GM19395 (cell line): ENCODE data around the gene STKLD1.
"Not testable (repeated sequence)": the region's sequence is repeated elsewhere in the genome, so short reads cannot be mapped to it uniquely, and the experiment has no call there.

ENCODE experiments used
- ATAC-seq: cut with Tn5 transposase; IDR thresholded peaks from one replicate; pipeline ENCODE4 v1.9.1; 2021; ENCODE audit warnings: mild to moderate bottlenecking, moderate library complexity; ENCODE audit not compliant: unreplicated experiment

The STKLD1 gene

GRCh38 chr9:133382507-133383141, 6.5 kb downstream of the STKLD1 start:
- ATAC-seq = no peak

DNA sequence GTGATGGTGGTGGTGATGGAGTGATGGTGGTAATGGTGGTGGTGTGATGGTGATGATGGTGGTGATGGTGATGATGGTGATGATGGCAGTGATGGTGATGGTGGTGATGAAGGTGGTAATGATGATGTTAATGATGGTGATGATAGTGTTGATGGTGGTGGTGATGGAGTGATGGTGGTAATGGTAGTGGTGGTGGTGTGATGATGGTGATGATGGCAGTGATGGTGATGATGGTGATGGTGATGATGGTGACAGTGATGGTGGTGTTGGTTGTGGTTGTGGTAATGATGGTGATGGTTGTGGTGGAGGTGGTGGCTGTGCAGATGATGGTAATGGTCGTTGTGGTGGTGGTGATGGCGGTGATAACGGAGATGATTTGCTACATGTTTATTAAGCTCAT, 7.3 kb downstream of the STKLD1 start:
- ATAC-seq = no peak

DNA sequence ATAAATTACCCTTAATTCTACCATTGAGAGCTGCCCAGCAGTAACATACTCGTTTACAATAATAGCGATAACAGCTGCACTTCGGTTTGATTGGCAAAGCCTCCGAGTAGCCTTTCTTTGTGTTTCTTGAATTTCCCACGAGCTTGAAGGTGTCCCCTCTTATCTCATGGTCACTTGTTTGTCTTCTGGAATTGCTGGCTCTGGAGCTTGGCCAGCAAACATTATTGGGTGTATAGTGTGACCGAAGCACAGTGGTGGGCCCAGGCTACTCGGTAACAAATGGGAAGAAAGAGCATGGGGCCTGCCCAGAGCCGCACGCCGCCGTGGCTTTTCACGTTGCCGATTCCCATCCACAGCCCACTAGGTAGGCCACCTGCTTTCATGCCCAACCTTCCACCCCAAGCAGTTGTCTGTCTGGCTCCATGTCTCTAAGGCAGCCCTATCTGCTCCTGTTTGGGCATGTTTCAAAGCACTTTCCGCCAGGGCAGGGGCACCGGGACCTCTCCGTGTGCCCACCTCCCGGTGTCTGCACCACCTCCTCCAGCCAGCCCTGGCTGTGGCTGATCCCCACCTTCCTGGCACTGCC, 8.7 kb downstream of the STKLD1 start:
- no peak for ATAC-seq

DNA sequence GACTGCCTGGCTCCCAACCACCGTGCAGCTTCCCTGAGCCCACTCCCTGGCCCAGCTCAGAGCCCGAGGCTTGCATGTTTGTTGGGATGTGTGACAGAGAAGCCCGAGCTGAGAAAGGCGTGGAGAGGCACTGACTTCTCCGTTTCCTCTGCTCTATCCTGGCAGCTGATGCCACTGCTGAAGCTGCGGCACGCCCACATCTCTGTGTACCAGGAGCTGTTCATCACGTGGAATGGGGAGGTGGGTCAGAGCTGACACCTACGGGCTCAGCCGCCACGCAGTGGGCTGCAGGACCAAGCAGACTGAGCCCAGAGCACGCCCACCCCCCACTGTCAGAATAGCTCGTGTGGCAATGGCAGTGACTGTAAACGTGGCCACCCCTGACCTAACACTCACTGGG, 9.3 kb downstream of the STKLD1 start:
- no peak for ATAC-seq

- no peak for ATAC-seq
Observed at GRCh38 chr9:133386338-133386737, 10.2 kb downstream of the STKLD1 start.

DNA sequence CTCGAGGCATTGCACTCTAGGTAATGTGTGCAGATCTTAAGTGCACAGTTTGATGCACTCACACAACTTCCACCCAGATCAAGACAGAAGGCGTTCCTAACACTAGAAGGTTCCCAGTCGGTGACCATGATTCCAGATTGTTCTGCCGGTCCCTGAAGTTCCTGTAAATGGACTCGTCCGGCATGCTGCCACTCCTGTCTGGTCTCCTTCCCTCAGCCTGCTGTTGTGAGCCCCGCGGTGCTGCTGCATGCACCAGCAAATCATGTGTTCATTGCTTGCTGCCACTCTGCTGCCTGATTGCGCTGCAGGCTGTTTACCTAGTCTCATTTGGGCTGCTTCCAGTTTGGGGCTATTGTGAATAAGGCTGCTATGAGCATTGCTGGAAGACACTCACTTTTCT, 11.5 kb downstream of the STKLD1 start:
- ATAC-seq = no peak

DNA sequence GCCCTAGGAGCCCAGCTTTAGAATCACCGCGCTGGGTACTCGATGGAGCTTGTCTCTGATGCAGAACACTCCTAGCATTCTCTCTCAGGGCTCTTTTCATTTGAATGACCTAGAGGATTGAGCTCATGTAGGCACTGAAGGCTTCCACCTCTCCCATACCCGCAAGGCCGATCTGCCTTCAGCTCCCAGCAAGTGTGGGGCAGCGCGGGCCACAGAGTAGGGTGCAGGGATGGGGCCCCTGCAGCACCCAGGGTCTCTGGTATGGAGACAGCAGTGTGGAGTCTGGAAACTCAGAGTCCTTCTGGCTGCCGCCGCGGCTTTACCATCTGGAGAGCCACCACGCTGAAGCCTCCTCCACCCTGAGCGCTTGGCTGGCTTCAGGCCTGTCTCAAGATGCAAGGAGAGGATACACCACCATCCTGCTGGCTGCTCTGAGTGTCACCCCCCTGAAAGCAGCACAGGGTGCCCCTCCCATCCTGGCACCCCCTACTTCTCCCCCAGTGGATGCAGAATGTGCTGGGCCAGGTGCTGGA, 12.9 kb downstream of the STKLD1 start:
- ATAC-seq = no peak

DNA sequence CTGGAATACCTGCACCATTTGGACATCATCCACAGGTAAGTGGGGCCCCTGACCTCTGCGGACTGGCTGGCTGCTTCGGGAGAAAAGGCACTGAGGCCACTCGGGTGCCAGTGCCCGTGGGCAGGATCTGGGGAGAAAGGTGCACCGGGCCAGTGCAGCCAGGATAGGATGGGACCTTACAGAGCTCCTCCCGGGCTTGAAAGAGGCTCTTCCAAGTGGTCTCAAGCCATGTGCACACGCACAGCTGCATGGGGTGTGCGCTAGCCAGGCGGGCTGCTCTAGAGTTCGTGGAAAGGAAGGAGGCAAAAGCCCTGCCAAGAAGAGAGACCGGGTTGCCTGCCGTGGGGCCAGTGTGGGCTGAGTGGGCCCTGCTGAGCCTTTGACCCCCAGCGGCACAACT, 13.4 kb downstream of the STKLD1 start:
- ATAC-seq = no peak

DNA sequence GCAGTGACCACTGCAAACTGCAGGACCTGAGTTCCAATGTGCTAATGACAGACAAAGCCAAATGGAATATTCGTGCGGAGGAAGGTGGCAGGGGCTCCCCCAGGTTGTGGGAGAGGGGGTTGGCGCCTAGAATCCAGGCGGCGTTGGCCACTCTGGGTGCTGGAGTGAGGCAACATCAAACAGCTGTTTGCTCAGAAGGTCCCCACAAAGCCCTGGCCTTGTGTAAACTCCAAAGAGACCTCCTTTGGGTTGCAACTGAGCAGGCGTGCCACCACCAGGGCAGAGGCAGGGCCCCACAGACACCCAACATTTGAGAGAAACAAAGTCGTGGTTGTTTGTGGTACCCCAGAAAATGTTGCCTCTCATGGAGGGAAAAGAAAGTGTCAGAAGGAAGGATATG, 14.5 kb downstream of the STKLD1 start:
- no peak for ATAC-seq

DNA sequence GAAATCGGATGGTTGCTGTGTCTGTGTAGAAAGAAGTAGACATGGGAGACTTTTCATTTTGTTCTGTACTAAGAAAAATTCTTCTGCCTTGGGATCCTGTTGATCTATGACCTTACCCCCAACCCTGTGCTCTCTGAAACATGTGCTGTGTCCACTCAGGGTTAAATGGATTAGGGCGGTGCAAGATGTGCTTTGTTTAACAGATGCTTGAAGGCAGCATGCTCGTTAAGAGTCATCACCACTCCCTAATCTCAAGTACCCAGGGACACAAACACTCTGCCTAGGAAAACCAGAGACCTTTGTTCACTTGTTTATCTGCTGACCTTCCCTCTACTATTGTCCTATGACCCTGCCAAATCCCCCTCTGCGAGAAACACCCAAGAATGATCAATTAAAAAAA, 15.3 kb downstream of the STKLD1 start:
- ATAC-seq = not testable (repeated sequence)

GRCh38 chr9:133392308-133392707, 16.1 kb downstream of the STKLD1 start:
- ATAC-seq = not testable (repeated sequence)

- no peak for ATAC-seq
Observed at GRCh38 chr9:133393399-133393798, 17.2 kb downstream of the STKLD1 start.

DNA sequence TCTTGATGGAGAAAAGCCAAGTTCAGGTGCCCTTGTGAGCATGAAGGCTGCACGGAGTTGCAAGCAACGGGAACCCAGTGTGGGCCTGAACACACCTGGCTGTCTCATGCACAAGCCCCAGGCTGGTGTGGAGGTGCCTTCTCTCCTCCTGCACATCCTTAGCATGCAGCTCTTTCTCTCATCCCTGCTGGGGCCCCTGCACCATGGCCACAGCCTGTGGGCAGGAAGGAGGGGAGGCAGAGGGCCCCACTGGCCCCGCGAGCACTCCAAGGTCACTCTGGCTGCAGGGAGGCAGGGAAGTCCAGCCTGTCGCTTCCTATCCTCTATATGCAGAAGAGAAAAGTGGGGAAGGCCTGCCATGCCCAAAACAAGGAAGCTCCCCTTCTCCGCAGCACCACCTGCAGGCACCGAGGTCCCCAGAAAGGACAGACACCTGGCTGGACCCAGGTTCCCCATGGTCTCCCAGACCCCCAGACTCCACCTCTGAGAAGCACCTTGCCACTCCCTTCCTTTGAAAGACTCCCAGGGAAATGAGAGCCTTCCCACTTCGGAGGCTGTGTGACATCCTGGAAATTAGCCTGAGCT, 18.6 kb downstream of the STKLD1 start:
- ATAC-seq = no peak

- no peak for ATAC-seq
Observed at GRCh38 chr9:133396952-133397351, 20.8 kb downstream of the STKLD1 start.

- ATAC-seq = no peak
Observed at GRCh38 chr9:133397370-133397769, 21.2 kb downstream of the STKLD1 start.

DNA sequence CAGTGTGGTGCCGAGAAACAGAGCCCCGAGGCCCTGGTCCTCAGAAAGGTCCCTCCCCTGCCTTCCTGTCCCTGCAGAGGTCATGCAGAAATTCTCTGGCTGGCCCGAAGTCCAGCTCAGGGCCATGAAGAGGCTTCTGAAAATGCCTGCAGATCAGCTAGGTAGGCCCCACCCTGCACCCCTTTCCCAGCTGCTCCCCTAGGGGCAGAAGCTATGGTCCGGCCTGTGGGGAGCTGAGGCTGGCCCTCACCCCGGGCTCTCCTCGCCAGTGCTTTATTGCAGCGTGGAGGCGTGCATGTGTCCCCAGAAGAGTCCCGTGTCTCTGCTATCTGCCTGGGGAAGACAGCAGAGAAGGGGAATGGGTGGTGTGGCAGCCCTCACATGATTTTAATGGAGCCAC, 21.7 kb downstream of the STKLD1 start:
- ATAC-seq = no peak

DNA sequence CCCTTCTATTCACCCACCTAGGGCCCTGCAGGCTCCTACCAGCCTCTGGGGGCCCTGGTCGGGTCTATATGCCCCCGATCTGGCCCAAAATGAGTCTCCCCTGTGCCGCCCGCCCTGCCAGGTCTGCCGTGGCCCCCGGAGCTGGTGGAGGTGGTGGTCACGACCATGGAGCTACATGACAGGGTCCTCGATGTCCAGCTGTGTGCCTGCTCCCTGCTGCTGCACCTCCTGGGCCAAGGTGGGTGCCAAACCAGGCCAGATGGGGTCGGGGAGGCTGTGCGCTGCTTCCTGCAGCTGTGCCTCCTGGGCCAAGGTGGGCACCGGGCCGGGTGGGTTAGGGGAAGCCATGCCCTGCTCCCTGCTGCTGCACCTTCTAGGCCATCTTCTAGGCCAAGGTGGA, 24.1 kb downstream of the STKLD1 start:
- no peak for ATAC-seq

- no peak for ATAC-seq
Observed at GRCh38 chr9:133401588-133401987, 25.4 kb downstream of the STKLD1 start.

DNA sequence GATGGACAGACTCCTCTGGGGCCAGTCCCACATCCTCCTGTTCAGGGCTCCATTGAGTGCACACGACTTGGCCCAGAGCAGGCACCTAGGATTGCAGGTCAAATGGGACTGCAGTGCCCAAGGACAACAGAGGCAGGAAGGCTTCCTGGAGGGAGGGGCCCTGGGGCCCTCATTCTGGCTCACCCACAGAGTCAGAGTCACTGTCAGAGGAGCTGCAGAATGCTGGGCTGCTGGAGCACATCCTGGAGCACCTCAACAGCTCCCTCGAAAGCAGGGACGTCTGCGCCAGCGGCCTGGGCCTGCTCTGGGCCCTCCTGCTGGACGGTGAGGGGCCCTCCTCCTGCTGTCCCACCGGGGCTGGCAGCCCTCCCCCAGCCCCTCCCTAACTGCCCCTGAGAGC, 26.5 kb downstream of the STKLD1 start:
- ATAC-seq = no peak

- no peak for ATAC-seq
Observed at GRCh38 chr9:133403766-133404453, 27.7 kb downstream of the STKLD1 start.

DNA sequence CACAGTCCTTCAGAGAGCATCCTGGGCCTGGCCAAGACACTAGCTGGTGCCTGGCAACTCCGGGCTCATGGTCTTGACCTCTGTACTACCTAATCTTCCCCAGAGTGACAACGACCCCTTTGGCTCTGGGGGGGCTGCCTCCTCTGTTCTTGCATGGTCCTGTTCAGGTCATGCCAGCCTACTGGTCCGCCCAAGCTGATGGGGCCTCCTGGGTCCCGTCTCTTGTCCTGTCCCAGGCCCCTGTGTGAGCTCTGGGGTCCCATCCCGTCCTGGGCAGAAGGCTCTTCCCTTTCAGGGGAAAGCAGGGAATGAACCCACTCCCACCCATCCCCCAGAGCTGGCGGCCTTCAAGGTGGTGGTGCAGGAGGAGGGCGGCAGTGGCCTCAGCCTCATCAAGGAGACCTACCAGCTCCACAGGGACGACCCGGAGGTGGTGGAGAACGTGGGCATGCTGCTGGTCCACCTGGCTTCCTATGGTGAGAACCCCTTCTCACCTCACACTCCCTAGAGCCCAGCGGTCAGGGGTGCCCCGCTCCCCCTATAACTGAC, 28.4 kb downstream of the STKLD1 start:
- ATAC-seq = no peak
